ENCODE results near the gene KCNG4.

- TF ChIP-seq POLR2AphosphoS5 (IDR thresholded peaks at IDR 0.05; ENCODE audit: borderline replicate concordance, low read depth, low read length) (no peak), EZH2 (IDR thresholded peaks at IDR 0.05) (no peak), FOXP2 (optimal IDR thresholded peaks at IDR 0.05; ENCODE audit: control extremely low read depth, extremely low read length, insufficient read depth) (no peak)
These were observed 60.8 kb downstream of the KCNG4 start for GRCh38 chr16:84178892-84179611.
